Thyroid gland (tissue), 4 donors: ENCODE measurements around the gene SIL1. TPM values are rescaled to one million over a fixed set of nuclear protein-coding genes. Genes with fewer than 3 reads are reported as not detected.
"Not testable (repeated sequence)": the region's sequence is repeated elsewhere in the genome, so short reads cannot be mapped to it uniquely, and the experiment has no call there.

Experiments
- DNase-seq, 2 donors: peaks; one replicate each; pipeline ENCODE4 v3.0.0-alpha.2; 2019
- H3K27ac ChIP-seq, 3 donors: fragments of 200-600 bp; sonication (generic); 1 replicate in 2 of 3; 2 replicates in 1 of 3; pipeline ENCODE4 v1.5.1; 2016 to 2019; ENCODE audit warnings: mild to moderate bottlenecking in 1 of 3, moderate library complexity in 1 of 3
- H3K27me3 ChIP-seq: fragments of 200-600 bp; sonication (generic); one replicate; pipeline ENCODE4 v1.5.1; 2019
- H3K36me3 ChIP-seq, 2 donors: fragments of 200-600 bp; sonication (generic); one replicate each; pipeline ENCODE4 v1.5.1; 2016 to 2019
- H3K4me1 ChIP-seq, 2 donors: fragments of 200-600 bp; sonication (generic); one replicate each; pipeline ENCODE4 v1.5.1; 2017 to 2019
- H3K4me3 ChIP-seq, 3 donors: fragments of 200-600 bp; sonication (generic); replicated peaks in 1 of 3; 1 replicate in 2 of 3; 2 replicates in 1 of 3; pipeline ENCODE4 v1.5.1; 2016; ENCODE audit warnings: mild to moderate bottlenecking in 1 of 3
- H3K9me3 ChIP-seq: fragments of 200-600 bp; sonication (generic); one replicate; pipeline ENCODE4 v1.5.1; 2017
- POLR2A ChIP-seq, 2 donors: fragments of 450-650 bp; IDR thresholded peaks; one replicate each; pipeline ENCODE4 v1.6.1; 2017; ENCODE audit warnings: antibody characterized with exemption in 2 of 2, mild to moderate bottlenecking in 2 of 2, moderate library complexity in 1 of 2
- WGBS, 2 donors: methylation state at CpG; one replicate each; pipeline ENCODE4 v1.1.5; 2017; 5-methylcytosine and 5-hydroxymethylcytosine counted together
- intact Hi-C: fragments of 100-400 bp; cut with DNase I; formaldehyde crosslinking; loops from one replicate; pipeline ENCODE4 v1.15.1; 2023
- total RNA-seq, 4 donors: library from RNA; depleted of rRNA; stranded (reverse); fragments of >200 nt; gene quantifications; one replicate each; pipeline ENCODE4 v1.2.3, GENCODE V29; 2016
- TF ChIP-seq, protein P1 (sequence below), 6 experiments: fragments of 200-600 bp in 3 of 6; fragments of 450-650 bp in 3 of 6; sonication (generic) in 3 of 6; IDR thresholded peaks; one replicate each; pipeline ENCODE4 v1.5.1; 2016 to 2019; ENCODE audit warnings: antibody characterized with exemption in 6 of 6, mild to moderate bottlenecking in 2 of 6, inconsistent platforms in 1 of 6, moderate library complexity in 1 of 6

The SIL1 gene
- total RNA-seq, 4 donors from 2014 or later = 57.5 to 103 (median 81.7) TPM

DNA sequence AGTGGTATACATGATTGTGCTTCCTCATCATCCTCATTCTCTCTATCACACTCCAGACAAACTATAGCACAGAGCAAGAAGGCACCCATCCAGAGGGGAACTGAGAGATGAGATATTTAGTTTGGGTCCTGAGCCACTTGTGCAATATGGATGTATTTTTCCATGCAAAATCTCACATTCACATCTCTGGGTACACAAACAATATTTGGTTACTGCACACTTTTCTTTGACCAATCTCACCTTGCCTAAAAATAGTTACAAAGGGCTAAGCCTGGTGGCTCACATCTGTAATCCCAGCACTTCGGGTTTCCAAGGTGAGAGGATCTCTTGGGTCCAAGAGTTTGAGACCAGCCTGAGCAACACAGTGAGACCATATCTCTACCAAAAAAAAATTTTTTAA is 120.3 kb downstream of the SIL1 start:
- intact Hi-C loops = no loop called here
- H3K27ac ChIP-seq = no peak overlapping the region

DNA sequence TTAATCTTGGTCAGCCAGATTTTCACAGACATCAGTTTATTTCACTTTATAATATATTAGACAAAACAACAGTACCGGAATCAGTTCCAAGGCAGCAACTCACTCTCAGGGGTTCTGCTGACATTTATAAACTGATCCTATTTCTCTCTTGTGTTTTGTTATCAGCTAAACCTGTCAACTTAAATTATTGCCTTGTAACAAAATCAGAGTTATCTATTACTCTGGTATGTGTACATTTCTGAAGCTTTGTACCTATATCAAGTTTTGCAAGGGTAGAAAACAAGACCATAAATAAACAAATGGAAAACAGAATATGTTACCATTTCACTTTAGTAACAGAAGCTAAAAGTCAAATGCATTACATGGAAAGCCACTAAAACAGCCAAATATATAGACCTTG is 122.1 kb downstream of the SIL1 start:
- no peak overlapping the region for H3K4me3 ChIP-seq
- no peaks in the 10 kb centered on the region for H3K9me3 ChIP-seq
- TF ChIP-seq, protein P1, sequence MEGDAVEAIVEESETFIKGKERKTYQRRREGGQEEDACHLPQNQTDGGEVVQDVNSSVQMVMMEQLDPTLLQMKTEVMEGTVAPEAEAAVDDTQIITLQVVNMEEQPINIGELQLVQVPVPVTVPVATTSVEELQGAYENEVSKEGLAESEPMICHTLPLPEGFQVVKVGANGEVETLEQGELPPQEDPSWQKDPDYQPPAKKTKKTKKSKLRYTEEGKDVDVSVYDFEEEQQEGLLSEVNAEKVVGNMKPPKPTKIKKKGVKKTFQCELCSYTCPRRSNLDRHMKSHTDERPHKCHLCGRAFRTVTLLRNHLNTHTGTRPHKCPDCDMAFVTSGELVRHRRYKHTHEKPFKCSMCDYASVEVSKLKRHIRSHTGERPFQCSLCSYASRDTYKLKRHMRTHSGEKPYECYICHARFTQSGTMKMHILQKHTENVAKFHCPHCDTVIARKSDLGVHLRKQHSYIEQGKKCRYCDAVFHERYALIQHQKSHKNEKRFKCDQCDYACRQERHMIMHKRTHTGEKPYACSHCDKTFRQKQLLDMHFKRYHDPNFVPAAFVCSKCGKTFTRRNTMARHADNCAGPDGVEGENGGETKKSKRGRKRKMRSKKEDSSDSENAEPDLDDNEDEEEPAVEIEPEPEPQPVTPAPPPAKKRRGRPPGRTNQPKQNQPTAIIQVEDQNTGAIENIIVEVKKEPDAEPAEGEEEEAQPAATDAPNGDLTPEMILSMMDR (IDR thresholded peaks at IDR 0.05) = no peak
- TF ChIP-seq POLR2A (IDR thresholded peaks at IDR 0.05) = no peak
- H3K4me1 ChIP-seq = no peaks in the 10 kb centered on the region
- no peak for DNase-seq
- H3K27ac ChIP-seq = no peak overlapping the region
- no peaks in the 10 kb centered on the region for H3K36me3 ChIP-seq
- H3K27me3 ChIP-seq = no peaks in the 10 kb centered on the region
- 84 to 88% methylated on average over 1 of the region's 1 CpG for WGBS, 2 donors
- intact Hi-C loops = no loop called here

More for the DNA sequence above, 120.3 kb downstream of the SIL1 start:
- H3K36me3 ChIP-seq = no peaks in the 10 kb centered on the region
- TF ChIP-seq POLR2A (IDR thresholded peaks at IDR 0.05) = no peak
- TF ChIP-seq, protein P1 (IDR thresholded peaks at IDR 0.05) = no peak
- no peak for DNase-seq
- H3K27me3 ChIP-seq = no peaks in the 10 kb centered on the region
- WGBS, 2 donors = 97 to 100% methylated on average over 1 of the region's 1 CpG
- no peaks in the 10 kb centered on the region for H3K9me3 ChIP-seq
- no peak overlapping the region for H3K4me3 ChIP-seq
- peaks cover 0 to 3% of the 10 kb centered on the region in 2 donors for H3K4me1 ChIP-seq

DNA sequence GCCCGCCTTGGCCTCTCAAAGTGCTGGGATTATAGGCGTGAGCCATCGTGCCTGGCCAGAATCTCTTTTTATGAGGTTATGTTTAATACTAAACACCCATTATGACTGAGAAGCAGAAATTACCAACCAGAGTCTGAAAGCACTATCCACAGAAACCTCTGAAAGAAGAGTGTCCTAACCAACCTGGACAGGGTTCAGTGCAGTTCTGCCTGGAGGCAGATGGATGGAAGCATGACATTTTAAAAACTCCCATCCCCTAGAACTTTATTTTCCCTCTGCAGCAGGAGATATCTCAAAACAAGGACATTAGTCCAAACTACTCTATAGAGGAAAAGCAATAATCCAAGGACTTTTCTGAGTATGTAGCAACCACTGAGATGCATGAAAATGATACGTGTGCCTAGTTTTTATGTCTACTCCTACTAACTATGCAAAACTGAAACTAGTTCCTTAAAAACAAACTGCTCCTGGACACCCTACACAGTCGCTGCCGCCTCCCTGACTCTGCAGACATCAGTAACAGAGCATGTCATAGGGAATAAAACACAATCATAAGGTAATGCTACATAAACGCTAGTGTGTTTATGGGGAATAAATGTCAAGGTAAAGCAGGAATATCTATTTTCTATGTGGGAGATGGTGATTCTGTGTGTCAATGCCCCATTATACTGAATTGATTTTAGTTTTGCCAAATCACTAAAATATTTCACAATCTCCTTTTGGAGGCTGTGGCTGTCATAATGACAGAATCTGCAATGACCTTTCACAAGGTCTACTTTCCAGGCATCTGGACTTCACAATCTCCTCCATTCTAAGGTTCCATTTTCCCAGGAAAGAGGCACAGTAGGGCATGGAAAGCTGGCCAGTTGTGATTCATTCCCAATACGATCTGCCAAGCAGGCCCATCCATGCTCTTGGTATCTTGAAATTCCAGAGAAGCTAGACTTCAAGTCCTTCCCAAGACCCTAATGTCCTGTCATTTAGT is 122.8 kb downstream of the SIL1 start:
- no peaks in the 10 kb centered on the region for H3K36me3 ChIP-seq
- H3K4me3 ChIP-seq = no peak overlapping the region
- WGBS, 2 donors = 88 to 93% methylated on average over 8 of the region's 8 CpGs
- intact Hi-C loops = no loop called here
- no peaks in the 10 kb centered on the region for H3K27me3 ChIP-seq
- TF ChIP-seq, protein P1 (IDR thresholded peaks at IDR 0.05) = no peak
- no peak for TF ChIP-seq POLR2A (IDR thresholded peaks at IDR 0.05)
- no peaks in the 10 kb centered on the region for H3K9me3 ChIP-seq
- no peaks in the 10 kb centered on the region for H3K4me1 ChIP-seq
- no peak overlapping the region for H3K27ac ChIP-seq
- no peak for DNase-seq

DNA sequence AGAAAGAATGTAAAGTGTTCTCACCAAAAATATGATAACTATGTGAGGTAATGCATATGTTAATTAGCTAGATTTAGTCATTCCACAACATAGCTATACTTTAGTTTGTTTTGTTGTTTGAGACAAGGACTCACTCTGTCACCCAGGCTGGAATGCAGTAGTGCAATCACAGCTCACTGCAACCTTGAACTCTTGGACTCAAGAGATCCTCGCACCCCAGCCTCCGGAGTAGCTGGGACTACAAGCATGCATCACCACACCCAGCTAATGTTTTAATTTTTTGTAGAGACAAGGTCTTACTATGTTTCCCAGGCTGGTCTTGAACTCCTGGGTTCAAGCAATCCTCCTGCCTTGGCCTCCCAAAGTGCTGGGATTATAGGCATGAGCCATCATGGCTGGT is 124.2 kb downstream of the SIL1 start:
- H3K27ac ChIP-seq, intact Hi-C loops: not testable (repeated sequence)
- WGBS, 2 donors = 97% methylated on average over 2 of the region's 2 CpGs

DNA sequence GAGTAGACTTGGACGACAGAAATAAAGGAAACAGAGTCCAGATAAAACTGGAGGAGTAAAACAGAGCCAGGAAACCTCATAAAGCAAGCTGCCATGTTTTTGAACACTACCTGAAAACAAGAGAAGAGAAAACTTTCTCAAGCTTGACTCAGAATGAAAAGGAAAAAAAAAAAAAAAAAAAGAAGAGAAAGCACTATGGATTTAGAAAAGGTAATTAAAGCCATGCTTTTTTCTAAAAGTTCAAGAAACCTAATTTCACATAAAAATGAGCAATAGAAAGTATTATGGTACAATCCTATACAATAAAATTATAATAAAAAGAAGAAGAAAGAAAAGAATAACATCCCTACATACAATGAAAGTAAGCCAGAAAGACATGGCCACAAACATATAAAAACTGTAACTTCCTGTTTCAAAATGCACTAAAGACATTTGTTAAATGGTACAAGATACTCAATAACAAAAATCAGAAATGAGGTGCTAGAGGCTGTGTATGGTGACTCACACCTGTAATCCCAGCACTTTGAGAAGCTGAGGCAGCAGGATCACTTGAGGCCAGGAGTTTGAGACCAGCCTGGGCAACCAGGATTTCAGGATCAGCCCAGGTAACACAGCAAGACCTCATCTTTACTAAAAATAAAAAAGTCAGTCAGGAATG is 129.5 kb downstream of the SIL1 start:
- WGBS, 2 donors = 39 to 48% methylated on average over 1 of the region's 1 CpG

More for the DNA sequence above, 124.2 kb downstream of the SIL1 start:
- not testable (repeated sequence) for H3K27me3 ChIP-seq, H3K36me3 ChIP-seq, H3K4me3 ChIP-seq, H3K9me3 ChIP-seq, DNase-seq, H3K4me1 ChIP-seq

More for the DNA sequence above, 129.5 kb downstream of the SIL1 start:
- H3K9me3 ChIP-seq = no peaks in the 10 kb centered on the region
- H3K36me3 ChIP-seq = no peaks in the 10 kb centered on the region
- H3K27me3 ChIP-seq = no peaks in the 10 kb centered on the region
- H3K4me1 ChIP-seq = peaks cover 35 to 49% of the 10 kb centered on the region in 2 donors
- H3K4me3 ChIP-seq = no peak overlapping the region
- DNase-seq = no peak
- H3K27ac ChIP-seq = no peak overlapping the region
- intact Hi-C loops = no loop called here
- TF ChIP-seq POLR2A (IDR thresholded peaks at IDR 0.05) = no peak
- TF ChIP-seq, protein P1 (IDR thresholded peaks at IDR 0.05) = no peak
